ENCODE data around the gene DLX3. TPM values are rescaled to one million over a fixed set of nuclear protein-coding genes. Genes with fewer than 3 reads are reported as not detected.

The DLX3 gene
- total RNA-seq, 2 donors from 2014 or later: 0.36 to 0.68 TPM

DNA sequence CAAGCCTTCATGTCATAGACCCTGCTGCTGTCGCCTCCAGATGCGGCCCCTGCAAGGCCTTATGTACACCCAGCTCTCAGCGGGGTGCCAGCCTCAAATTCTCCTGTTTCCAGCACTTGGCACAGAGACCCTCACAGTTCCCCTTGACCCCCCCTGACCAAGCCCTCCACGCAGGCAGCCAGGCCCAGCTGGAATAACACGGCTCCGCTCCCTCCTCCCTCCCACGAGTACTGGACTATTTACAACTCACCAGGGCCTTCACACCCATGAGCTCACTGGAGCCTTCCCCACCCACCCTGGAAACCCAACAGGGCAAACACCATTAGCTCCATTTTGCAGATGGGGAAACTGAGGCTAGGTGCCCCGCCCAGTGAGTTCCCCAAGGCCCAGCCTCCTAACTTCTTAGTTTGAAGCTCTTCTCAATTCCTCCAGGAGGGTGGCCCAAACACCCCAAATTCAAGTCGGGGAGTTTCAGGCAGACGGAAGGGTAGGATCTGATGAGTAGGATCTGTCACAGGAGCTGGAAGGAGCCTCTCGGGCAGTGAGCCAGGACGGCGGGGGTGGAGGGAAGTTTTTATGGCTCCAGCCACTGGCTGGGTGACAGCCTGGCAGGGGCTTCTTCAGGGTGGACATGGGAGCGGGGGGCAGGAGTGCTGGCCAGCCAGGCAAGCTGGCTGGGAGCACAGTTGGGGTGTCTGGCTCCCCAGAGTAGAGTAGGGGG, 43.5 kb downstream of the DLX3 start:
- 39% methylated on average over 14 of the region's 14 CpGs for WGBS
- H3K27me3 ChIP-seq (replicated peaks; ENCODE audit: insufficient read depth): no peaks in the 10 kb centered on the region
- no peaks in the 10 kb centered on the region for H3K9me3 ChIP-seq
- no peak for DNase-seq (ENCODE audit: low spot score)
- no peak for TF ChIP-seq POLR2AphosphoS5 (IDR thresholded peaks at IDR 0.05)
- TF ChIP-seq POLR2A (IDR thresholded peaks at IDR 0.05): no peak
- TF ChIP-seq, protein P1, sequence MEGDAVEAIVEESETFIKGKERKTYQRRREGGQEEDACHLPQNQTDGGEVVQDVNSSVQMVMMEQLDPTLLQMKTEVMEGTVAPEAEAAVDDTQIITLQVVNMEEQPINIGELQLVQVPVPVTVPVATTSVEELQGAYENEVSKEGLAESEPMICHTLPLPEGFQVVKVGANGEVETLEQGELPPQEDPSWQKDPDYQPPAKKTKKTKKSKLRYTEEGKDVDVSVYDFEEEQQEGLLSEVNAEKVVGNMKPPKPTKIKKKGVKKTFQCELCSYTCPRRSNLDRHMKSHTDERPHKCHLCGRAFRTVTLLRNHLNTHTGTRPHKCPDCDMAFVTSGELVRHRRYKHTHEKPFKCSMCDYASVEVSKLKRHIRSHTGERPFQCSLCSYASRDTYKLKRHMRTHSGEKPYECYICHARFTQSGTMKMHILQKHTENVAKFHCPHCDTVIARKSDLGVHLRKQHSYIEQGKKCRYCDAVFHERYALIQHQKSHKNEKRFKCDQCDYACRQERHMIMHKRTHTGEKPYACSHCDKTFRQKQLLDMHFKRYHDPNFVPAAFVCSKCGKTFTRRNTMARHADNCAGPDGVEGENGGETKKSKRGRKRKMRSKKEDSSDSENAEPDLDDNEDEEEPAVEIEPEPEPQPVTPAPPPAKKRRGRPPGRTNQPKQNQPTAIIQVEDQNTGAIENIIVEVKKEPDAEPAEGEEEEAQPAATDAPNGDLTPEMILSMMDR (IDR thresholded peaks at IDR 0.05): no peak
- H3K4me1 ChIP-seq (replicated peaks): no peaks in the 10 kb centered on the region
- intact Hi-C loops (cut with DNase I): no loop called here
- no peak overlapping the region for H3K4me3 ChIP-seq
- no peaks in the 10 kb centered on the region for H3K36me3 ChIP-seq
- no peak overlapping the region for H3K27ac ChIP-seq

DNA sequence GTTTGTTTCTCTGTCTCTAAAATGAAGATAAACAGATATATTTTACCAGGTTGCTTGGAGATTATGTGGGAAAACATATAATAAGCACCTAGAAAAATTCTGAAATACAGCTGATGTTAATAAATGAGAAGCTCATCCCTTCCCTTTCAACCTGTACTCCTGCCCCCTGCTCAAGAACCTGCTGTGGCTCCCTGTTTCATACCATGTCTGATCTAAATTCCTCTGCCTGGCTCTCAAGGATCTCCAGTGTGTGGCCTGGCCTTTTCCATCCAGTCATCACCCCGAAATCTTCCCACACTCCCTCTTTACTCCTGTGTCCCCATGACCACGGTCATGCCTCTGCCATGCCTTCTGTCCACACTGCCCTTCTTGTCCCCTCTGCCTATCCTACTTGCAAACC, 45.4 kb downstream of the DLX3 start:
- Histone ChIP-seq H3K27me3 (replicated peaks; ENCODE audit: insufficient read depth) (no peaks in the 10 kb centered on the region), H3K36me3 (no peaks in the 10 kb centered on the region), H3K4me1 (replicated peaks) (no peaks in the 10 kb centered on the region), H3K27ac (no peak overlapping the region), H3K4me3 (no peak overlapping the region), H3K9me3 (no peaks in the 10 kb centered on the region)
- intact Hi-C loops (cut with DNase I): no loop called here
- no peak for DNase-seq (ENCODE audit: low spot score)
- TF ChIP-seq POLR2A (IDR thresholded peaks at IDR 0.05) (no peak), POLR2AphosphoS5 (IDR thresholded peaks at IDR 0.05) (no peak)
- TF ChIP-seq, protein P1 (IDR thresholded peaks at IDR 0.05): no peak
- 91% methylated on average over 2 of the region's 2 CpGs for WGBS

DNA sequence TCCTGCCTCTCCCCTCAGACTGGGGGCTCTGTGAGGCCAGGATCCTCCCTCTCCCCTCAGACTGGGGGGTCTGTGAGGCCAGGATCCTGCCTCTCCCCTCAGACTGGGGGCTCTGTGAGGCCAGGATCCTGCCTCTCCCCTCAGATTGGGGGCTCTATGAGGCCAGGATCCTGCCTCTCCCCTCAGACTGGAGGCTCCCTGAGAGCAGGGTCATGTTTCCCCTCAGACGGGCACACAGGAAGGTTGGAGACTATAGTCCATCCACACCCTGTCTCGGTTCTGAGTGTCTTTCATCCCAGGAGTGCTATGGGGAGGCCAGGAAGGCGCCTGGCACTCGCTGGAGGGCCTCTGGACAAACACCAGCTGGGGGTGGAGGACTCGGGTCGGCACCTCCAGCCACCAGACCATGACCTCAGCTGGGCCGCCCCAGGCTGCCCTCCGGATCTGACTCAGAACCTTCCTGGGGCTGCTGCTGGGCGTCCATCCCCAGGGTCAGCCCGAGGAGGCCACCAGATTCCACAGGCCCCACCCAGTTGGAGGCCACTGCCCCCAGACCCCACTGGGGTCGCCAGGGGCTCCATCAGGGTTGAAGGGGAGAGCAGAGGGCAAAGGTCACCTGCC, 48.0 kb downstream of the DLX3 start:
- Histone ChIP-seq H3K27me3 (replicated peaks; ENCODE audit: insufficient read depth) (peaks cover 2% of the 10 kb centered on the region), H3K9me3 (no peaks in the 10 kb centered on the region)
- 84% methylated on average over 11 of the region's 11 CpGs for WGBS

DNA sequence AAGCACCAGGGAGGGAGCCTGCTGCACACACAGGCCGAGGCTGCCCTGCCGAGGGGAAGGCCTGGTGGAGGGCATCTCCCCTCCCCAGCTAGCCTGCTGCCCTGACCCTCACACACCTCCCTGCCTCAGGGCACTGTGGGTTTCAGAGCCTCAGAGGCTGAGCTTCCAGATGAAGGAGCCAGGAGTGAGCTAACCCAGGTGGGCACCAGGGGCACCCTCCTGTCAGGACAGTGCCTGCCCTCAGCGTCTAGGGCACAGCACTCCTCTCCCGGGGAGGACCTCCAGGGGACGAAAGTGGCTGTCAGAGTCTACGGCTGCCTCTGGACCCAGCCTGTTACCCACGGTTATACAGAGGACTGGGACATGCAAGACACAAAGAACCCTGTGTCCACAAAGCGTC, 48.8 kb downstream of the DLX3 start:
- 81% methylated on average over 8 of the region's 8 CpGs for WGBS
- Histone ChIP-seq H3K4me1 (replicated peaks) (no peaks in the 10 kb centered on the region), H3K36me3 (no peaks in the 10 kb centered on the region), H3K27ac (no peak overlapping the region), H3K4me3 (no peak overlapping the region), H3K9me3 (no peaks in the 10 kb centered on the region), H3K27me3 (replicated peaks; ENCODE audit: insufficient read depth) (peaks cover 2% of the 10 kb centered on the region)
- intact Hi-C loops (cut with DNase I): no loop called here
- TF ChIP-seq POLR2AphosphoS5 (IDR thresholded peaks at IDR 0.05) (no peak), POLR2A (IDR thresholded peaks at IDR 0.05) (no peak)
- TF ChIP-seq, protein P1 (IDR thresholded peaks at IDR 0.05): no peak
- DNase-seq (ENCODE audit: low spot score): no peak

More for the DNA sequence above, 48.0 kb downstream of the DLX3 start:
- TF ChIP-seq POLR2A (IDR thresholded peaks at IDR 0.05) (no peak), POLR2AphosphoS5 (IDR thresholded peaks at IDR 0.05) (no peak)
- TF ChIP-seq, protein P1 (IDR thresholded peaks at IDR 0.05): no peak
- intact Hi-C loops (cut with DNase I): no loop called here
- Histone ChIP-seq H3K4me1 (replicated peaks) (no peaks in the 10 kb centered on the region), H3K4me3 (no peak overlapping the region), H3K36me3 (no peaks in the 10 kb centered on the region), H3K27ac (no peak overlapping the region)
- no peak for DNase-seq (ENCODE audit: low spot score)

Measured in prostate gland (tissue), 2 donors.